ENCODE results near the gene TNFAIP8L3. TPM values are rescaled to one million over a fixed set of nuclear protein-coding genes. Genes with fewer than 3 reads are reported as not detected.
A peak's percentile ranks its signal among the peaks of the same experiment; 100 is the strongest.

The TNFAIP8L3 gene
- total and polyA plus RNA-seq, 9 of the 15 experiments (the other 6 are each of a cell fraction or from before 2014, with no cell fraction given), result 0.13 TPM; not detected in 8

- in situ Hi-C loops (cut with MboI), result no loop called here
- FAIRE-seq (peak; percentile 54), DNase-seq (ENCODE audit: extremely low read depth in 1 of 4, low spot score in 3 of 4) (peak; percentile 71 to 76 (median 74)), ATAC-seq (peak; percentile 93)
- Histone ChIP-seq H3K9me3 (replicated peaks; ENCODE audit: control insufficient read depth, insufficient read depth, low read depth, low read length) (no peaks in the 10 kb centered on the region), H3K4me2 (ENCODE audit: insufficient read depth, low read length) (no peak overlapping the region), H3K4me3 (no peak overlapping the region), H3K79me2 (ENCODE audit: control insufficient read depth, insufficient read depth, low read length) (no peaks in the 10 kb centered on the region), H3K36me3 (ENCODE audit: control insufficient read depth, insufficient read depth, low read length) (no peaks in the 10 kb centered on the region), H3K27ac (ENCODE audit: extremely low read depth, low read depth, low read length) (no peak overlapping the region), H2AFZ (ENCODE audit: low read depth, low read length) (peak overlapping the region; percentile 75), H3K4me1 (replicated peaks in 1 of 2; ENCODE audit: control insufficient read depth in 2 of 2, insufficient read depth in 2 of 2, low read length in 2 of 2) (peaks cover 7 to 10% of the 10 kb centered on the region in 2 experiments), H3K27me3 (ENCODE audit: control insufficient read depth in 2 of 2, insufficient read depth in 2 of 2, low read length in 2 of 2) (0 out of 5 replicates have a peak, but pooled peaks cover 0 to 4% of the 10 kb centered on the region in 2 experiments), H4K20me1 (replicated peaks; ENCODE audit: control insufficient read depth, insufficient read depth, low read length) (no peaks in the 10 kb centered on the region), H3K9me1 (ENCODE audit: control insufficient read depth, insufficient read depth, low read length) (no peaks in the 10 kb centered on the region), H3K9ac (ENCODE audit: insufficient read depth in 1 of 2, low read depth in 2 of 2, low read length in 2 of 2) (peak overlapping the region in 1 of 2 experiments; percentile 36; a peak in 1 of 4 replicates)
- POLR2A ChIA-PET, result interaction anchor here (0.7 to 0.8 kb wide), 2 partner anchors 9 to 10 kb away, joined by 4 to 5 read pairs; no protein-coding TSS in a partner anchor
- CTCF ChIA-PET (ENCODE audit: low intra/inter-chr PET ratio), result no interaction called here
- BruUV-seq (replicated peaks), result no TSS peak
- 67% methylated on average over 28 of the region's 32 CpGs for WGBS (ENCODE audit: insufficient coverage, low coverage, missing lambda C conversion rate)
- intact Hi-C loops (cut with micrococcal nuclease), result no loop called here
- TF ChIP-seq TFE3 (CRISPR knock-in tag; IDR thresholded peaks at IDR 0.05) (peak; percentile 67), HMG20B (CRISPR knock-in tag; IDR thresholded peaks at IDR 0.05) (no peak), MGA (IDR thresholded peaks at IDR 0.05) (peak; percentile 24; the same call in 1 of the 2 replicates), ZNF507 (tag; conservative IDR thresholded peaks at IDR 0.05) (no peak), ZNF780A (CRISPR knock-in tag; IDR thresholded peaks at IDR 0.05) (no peak), RBFOX2 (IDR thresholded peaks at IDR 0.05; ENCODE audit: low read depth, low read length) (peak; percentile 55)
These were observed 17.2 kb downstream of the TNFAIP8L3 start for GRCh38 chr15:51077221-51078153.

Measured in K562 (cell line).